Measurements from ENCODE around the gene MSH3. TPM values are rescaled to one million over a fixed set of nuclear protein-coding genes. Genes with fewer than 3 reads are reported as not detected.
A peak's percentile ranks its signal among the peaks of the same experiment; 100 is the strongest.

Gene MSH3
- total and polyA plus RNA-seq, 2 donors from 2014 or later = 7.0 to 22.1 TPM

- no peak for FAIRE-seq
- H3K36me3 ChIP-seq (ENCODE audit: control insufficient read depth in 2 of 3, insufficient read depth in 3 of 3, low read length in 3 of 3) = peaks cover 0 to 8% (median 0%) of the 10 kb centered on the region in 3 donors
- H3K9ac ChIP-seq (ENCODE audit: low read length in 3 of 3) = no peak overlapping the region
- H3K4me1 ChIP-seq (ENCODE audit: control insufficient read depth in 2 of 3, insufficient read depth in 2 of 3, low read depth in 1 of 3, low read length in 3 of 3) = peaks cover 0 to 19% (median 3%) of the 10 kb centered on the region in 3 donors
- H3K4me3 ChIP-seq (ENCODE audit: low read length in 3 of 3) = no peak overlapping the region
- H3K27ac ChIP-seq (ENCODE audit: low read depth in 2 of 2, low read length in 2 of 2) = no peak overlapping the region
- H3K27me3 ChIP-seq (ENCODE audit: control insufficient read depth, insufficient read depth, low read length) = no peaks in the 10 kb centered on the region
- intact Hi-C loops (cut with DNase I) = no loop called here
- DNase-seq = no peak
- H3K9me3 ChIP-seq (ENCODE audit: control insufficient read depth in 2 of 3, insufficient read depth in 1 of 3, low read length in 3 of 3) = no peaks in the 10 kb centered on the region
- no peak for TF ChIP-seq CTCF (IDR thresholded peaks at IDR 0.05; ENCODE audit: borderline replicate concordance, extremely low read depth, insufficient read depth)
Measured at GRCh38 chr5:80705216-80705769, 50.8 kb downstream of the MSH3 start.

GRCh38 chr5:80705801-80706200 is 51.3 kb downstream of the MSH3 start:
- H3K4me3 ChIP-seq (ENCODE audit: low read length in 3 of 3) = no peak overlapping the region
- FAIRE-seq (no peak), DNase-seq (no peak)
- no peaks in the 10 kb centered on the region for H3K9me3 ChIP-seq (ENCODE audit: control insufficient read depth in 2 of 3, insufficient read depth in 1 of 3, low read length in 3 of 3)
- peaks cover 0 to 19% (median 3%) of the 10 kb centered on the region in 3 donors for H3K4me1 ChIP-seq (ENCODE audit: control insufficient read depth in 2 of 3, insufficient read depth in 2 of 3, low read depth in 1 of 3, low read length in 3 of 3)
- peaks cover 0 to 8% (median 0%) of the 10 kb centered on the region in 3 donors for H3K36me3 ChIP-seq (ENCODE audit: control insufficient read depth in 2 of 3, insufficient read depth in 3 of 3, low read length in 3 of 3)
- no peak for TF ChIP-seq CTCF (IDR thresholded peaks at IDR 0.05; ENCODE audit: borderline replicate concordance, extremely low read depth, insufficient read depth)
- H3K27me3 ChIP-seq (ENCODE audit: control insufficient read depth, insufficient read depth, low read length) = no peaks in the 10 kb centered on the region
- no peak overlapping the region for H3K9ac ChIP-seq (ENCODE audit: low read length in 3 of 3)
- no peak overlapping the region for H3K27ac ChIP-seq (ENCODE audit: low read depth in 2 of 2, low read length in 2 of 2)
- intact Hi-C loops (cut with DNase I) = no loop called here

- Histone ChIP-seq H3K36me3 (ENCODE audit: control insufficient read depth in 2 of 3, insufficient read depth in 3 of 3, low read length in 3 of 3) (peaks cover 0 to 8% (median 0%) of the 10 kb centered on the region in 3 donors), H3K9ac (ENCODE audit: low read length in 3 of 3) (no peak overlapping the region), H3K27ac (ENCODE audit: low read depth in 2 of 2, low read length in 2 of 2) (peak overlapping the region; percentile 45 to 76), H3K27me3 (ENCODE audit: control insufficient read depth, insufficient read depth, low read length) (no peaks in the 10 kb centered on the region), H3K9me3 (ENCODE audit: control insufficient read depth in 2 of 3, insufficient read depth in 1 of 3, low read length in 3 of 3) (no peaks in the 10 kb centered on the region), H3K4me1 (ENCODE audit: control insufficient read depth in 2 of 3, insufficient read depth in 2 of 3, low read depth in 1 of 3, low read length in 3 of 3) (peaks cover 0 to 19% (median 3%) of the 10 kb centered on the region in 3 donors), H3K4me3 (ENCODE audit: low read length in 3 of 3) (no peak overlapping the region)
- no peak for DNase-seq
- no peak for TF ChIP-seq CTCF (IDR thresholded peaks at IDR 0.05; ENCODE audit: borderline replicate concordance, extremely low read depth, insufficient read depth)
- FAIRE-seq = no peak
- intact Hi-C loops (cut with DNase I) = no loop called here
Measured at GRCh38 chr5:80706835-80707447, 52.5 kb downstream of the MSH3 start.
